ENCODE data around the gene HSPG2.

HSPG2 gene

DNA sequence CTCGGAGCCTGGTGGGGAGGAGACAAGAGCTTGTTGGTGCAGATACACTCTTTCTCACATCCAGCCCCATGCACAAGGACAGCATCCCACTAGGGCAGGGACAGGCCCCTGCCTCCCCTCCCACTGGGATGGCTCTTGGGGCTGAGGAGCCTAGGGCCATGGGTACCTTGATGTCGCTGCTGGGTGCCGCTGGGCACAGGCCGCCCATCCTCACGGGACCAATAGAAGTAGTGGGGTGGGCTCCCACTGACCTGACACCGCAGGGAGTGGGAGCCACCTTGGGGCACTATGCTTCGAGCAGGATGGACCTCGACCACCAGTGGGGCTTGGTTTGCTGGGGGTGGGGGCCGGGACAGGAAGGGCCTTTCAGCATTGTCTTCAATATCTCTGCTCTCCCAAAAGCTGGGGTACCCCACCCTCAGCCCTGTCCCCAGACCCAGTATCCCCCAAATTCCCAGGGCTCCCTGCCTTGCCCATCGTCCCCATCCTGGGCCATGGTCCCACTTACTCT lies 77.4 kb downstream of the HSPG2 start:
- DNase-seq, result no peak

DNA sequence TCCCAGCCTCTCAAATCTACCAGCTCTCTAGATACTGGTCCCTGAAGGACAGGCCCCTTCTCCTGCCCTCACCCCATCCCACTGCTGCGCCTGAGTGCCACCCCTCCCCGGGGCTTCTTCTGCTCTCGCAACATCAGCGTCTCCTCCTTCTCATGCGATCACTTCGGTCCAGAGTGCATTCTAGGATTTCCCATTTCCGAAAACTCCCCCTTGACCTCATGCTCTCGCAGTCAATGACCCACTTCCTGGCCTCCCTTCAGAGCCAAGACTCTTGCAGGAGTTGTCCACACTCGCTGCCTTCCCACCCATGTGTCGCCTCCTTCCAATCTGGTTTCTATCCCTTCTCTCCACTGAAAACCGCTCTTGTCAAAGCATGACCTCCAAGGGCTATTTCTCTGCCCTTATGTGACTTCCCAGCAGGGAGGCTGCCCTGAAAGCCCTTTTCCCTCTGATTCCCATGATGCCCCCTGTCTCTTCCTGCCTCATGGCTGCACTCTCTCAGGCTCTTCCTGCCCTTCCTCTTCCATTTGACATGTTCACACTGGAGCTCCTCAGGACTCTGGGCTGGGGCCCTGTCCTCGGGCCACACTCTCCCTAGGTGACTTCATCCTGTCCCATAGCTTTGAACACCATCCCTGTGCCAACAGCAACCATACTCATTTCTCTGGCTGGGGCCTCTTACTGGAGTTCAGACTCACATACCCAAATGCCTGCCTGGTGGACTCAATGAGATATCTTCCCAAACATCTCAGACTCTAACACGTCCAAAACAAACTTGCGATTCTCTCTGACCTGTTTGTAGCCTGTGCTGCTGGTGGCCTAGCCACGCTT lies 79.1 kb downstream of the HSPG2 start:
- no peak for DNase-seq

DNA sequence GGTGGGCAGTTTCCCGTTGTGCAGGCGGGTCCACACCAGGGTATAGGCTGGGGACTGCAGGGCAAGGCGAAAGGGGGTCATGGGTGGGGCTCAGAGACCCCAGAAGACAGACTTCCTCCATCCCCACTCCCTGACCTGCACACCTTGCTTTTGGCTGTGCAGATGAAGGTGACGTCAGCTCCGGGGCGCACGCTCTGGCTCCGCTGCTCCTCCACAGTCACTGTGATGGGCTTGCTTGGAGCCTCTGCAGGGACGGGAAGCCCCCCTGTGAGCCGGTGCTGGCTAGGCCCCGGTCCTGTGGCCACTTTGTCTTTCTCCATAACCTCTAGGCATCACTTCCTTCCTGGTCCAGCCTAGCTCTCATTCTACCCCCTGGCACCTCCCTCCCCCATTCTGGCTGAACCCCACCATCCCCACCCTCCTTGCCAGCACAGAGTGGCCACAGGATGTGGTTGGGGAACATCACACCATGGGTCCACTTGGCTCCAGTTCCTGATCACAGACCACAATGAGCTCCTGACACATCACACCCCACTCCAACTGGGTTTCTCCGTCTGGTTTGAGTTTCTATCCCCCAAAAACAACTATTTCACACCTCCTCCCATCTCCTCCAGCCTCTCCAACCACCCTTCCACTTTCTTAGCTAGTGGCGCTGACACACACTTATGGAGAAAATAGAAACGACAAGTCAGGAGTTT lies 79.8 kb downstream of the HSPG2 start:
- DNase-seq, result no peak

DNA sequence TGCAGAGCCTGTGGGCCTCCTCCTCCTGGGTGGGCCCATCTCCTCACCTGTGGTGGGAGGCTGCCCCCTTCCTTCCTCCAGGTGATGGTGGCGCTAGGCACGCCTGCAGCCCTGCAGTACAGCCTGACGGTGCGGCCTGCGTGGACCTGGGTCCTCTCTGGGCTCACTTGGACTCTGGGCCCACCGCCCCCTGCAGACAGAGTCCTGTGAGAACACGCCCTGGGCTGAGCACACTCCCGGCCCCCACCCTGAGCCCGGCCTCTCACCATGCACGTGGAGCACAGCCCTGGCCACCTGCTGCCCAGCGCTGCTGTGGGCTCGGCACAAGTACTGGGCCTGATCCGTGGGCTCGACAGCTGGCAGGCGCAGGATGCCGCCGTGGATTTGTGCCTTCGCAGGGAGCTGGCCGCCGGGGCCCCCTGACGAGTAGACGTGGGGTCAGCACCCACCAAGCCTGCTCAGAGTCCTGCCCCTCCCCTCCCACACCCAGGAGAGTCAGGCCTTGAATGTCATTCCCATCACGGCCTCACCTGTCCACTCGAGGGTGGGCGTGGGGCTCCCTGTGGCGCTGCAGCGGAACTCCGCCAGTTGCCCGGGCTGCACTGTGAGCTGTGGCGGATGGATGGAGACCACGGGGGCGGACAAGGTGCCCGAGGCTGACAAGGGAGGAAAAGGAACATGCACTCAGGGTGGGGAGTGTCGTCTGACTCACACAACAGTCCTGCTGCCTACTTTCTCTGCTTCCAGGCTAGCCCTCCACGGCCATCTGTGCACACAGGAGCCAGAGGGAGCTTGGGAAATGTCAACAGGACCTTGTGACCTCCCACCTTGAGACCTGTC lies 81.6 kb downstream of the HSPG2 start:
- DNase-seq, result no peak

DNA sequence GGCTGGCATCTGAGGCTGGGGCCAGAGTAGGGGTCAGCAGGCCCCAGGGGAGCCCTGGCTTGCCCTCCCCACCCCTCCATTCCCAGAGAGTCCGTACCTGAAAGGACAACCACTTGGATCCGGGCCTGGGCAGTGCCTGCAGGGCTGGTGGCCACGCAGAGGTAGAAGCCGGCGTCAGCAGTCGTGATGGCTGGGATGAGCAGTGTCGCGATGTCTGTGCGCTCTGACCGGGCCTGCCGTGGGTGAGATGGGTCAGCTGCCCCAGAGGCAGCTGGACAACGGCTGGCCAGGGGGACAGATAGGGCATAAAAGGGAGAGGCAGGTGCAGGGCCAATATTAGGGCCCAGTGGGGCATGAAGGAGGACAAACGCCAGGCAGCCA lies 82.4 kb downstream of the HSPG2 start:
- DNase-seq, result no peak

DNA sequence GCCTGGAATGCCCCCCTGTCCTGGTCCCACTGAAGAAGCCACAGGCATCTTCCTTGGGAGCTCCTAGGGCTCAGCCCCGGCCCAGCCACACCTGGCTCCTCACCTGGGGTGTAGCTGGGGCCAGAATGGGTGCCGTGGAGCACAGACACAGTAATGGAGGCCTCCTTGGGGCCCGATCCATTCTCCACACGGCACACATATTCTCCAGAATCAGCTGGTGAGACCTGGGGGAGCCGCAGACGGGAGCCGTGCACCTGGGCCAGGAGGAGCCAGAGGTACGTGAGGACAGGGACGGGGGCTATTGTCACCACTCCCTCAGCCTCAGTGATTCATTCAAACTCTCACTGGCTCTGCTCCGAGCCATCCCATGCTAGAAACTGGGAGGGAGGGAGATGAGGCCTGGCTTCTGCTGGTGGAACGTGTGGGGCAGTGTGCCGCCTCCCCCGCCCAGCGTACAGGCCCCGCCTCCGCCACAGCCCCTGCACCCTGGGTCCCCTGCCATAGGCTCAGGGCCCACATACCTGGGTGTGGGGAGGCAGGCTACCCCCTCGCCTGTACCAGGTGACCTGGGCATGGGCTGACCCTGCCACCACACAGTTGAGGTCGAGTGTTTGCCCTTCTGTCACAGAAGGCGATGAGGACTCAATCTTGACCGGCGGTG lies 82.9 kb downstream of the HSPG2 start:
- no peak for DNase-seq

DNA sequence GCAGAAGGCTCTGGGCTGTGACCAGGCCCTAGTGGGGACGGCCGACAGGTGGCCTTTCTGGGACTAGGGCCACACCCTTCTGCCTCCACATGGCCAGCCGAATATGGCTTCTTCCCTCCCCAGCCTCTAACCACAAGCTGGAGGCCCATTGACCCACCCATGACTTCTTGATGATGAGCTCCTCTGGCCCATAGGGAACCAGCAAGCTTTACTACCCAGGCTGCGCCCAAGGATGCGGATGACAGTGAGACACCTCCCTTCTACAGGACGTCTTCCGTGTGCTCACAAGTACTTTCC lies 84.0 kb downstream of the HSPG2 start:
- no peak for DNase-seq

DNA sequence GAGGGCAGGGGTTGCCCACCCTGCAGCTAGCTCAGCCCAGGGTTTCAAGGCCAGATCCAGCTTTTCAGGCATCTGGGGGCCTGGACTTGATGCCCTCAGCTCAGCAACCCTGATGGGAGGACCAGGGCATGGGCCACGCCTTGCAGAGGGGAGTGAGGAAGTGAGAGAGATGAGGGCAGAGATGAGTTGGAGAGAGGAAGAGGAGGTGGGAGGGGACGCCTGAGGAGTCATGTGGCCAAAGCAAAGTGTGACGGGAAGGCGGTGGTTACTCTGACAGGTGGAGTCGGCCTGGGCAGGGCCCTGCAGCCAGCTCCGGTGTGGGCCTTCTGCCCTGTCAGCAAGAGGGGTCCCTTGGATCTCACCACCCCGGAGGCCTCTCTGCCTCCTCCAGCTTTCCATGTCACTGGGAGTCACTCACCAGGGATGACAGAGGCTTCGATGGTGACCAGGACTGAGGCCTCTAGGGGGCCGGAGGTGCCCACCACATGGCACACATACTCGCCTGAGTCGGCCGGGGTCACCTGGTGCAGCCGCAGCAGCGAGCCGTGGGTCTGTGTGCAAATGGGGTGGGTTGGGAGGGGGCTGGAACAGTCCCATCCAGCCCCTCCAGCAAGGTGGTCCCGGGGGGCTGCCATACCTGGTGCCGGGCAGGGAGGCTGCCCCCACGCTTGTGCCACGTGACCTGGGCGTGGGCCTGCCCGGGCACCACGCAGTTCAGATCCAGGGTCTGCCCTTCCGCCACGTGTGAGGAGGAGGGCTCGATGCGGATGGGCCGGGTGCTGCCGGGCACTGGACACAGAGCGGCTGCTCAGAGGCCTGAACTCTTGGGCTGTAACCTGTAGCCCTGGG lies 84.6 kb downstream of the HSPG2 start:
- no peak for DNase-seq

DNA sequence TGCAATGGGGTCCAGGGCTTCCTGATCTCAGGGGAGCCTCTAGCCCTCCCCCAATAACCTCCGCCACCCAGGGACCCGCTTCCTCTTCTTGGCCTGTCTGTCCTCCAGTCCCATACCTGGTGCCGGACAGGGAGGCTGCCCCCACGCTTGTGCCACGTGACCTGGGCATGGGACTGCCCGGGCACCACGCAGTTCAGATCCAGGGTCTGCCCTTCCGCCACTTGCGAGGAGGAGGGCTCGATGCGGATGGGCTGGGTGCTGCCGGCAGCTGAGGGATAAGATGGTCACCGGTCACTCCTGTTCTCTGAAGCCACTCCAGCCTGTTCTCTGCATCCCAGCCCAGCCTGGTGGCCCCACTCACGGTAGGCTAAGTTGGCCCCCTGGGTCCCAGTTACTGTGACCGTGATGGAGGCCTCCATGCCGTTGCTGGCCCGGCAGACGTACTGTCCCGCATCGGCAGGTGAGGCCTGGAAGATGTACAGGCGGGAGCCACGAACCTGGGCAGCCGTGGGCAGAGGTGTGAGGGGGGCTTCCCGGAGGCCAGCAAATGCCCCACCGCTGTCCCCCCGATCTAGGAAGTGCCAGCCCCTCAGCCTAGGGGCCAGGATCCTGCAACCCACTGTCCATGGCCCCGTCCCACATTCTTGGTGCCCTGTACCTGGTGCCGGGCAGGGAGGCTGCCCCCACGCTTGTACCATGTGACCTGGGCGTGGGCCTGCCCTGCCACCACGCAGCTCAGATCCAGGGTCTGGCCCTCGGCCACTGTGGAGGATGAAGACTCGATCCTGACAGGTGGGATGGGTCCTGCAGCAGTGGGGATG lies 85.5 kb downstream of the HSPG2 start:
- DNase-seq, result no peak

DNA sequence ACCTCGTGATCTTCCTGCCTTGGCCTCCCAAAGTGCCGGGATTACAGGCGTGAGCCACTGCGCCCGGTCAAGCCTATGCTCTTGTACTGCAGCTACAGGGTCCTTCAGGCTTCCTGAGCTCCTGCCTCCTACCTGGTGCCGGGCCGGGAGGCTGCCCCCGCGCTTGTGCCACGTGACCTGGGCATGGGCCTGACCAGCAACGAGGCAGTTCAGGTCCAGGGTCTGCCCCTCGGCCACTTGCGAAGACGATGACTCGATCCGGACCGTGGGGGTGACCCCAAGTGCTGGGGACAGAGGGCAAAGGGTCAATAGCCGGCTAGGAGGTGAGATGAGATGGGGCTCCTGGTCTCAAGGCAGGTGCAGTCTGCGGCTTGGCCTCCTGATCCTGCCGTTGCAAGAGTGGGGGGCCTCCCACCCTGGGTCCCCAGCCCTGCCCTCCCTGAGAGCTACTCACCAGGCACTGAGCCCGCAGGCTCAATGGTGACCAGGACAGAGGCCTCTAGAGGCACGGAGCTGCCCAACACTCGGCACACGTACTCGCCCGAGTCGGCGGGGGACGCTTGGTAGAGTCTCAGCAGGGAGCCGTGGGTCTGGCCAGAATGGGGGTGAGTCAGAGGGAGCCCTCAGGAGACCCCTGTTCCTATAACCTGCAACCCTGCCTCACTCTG lies 87.1 kb downstream of the HSPG2 start:
- DNase-seq, result no peak

DNA sequence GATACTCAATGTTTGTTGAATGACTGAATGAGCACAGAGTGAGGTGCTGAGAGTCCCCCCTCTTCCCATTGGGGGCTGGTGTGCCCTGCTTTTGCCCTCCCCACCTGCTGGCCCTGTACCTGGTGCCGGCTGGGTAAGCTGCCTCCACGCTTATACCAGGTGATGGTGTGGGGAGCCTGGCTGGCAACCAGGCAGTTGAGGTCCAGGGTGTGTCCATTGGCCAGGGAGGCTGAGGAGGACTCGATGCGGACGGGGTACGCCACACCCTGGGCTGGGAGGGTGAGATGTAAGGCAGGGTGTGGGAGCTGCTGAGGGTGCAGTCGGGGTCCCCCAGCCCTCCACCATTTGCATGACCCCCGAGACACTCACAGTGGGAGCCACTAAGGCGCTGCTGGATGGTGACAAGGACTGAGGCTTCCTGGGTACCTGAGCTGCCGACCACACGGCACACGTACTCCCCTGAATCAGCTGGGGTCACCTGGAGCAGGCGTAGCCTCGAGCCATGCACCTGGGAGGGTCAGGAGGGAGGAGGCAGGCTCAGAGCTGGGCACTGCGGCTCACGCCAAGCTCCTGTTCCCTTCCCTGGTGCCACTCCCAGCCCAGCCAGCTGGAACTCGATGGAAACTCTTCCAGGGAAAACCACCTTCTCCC lies 88.5 kb downstream of the HSPG2 start:
- no peak for DNase-seq

DNA sequence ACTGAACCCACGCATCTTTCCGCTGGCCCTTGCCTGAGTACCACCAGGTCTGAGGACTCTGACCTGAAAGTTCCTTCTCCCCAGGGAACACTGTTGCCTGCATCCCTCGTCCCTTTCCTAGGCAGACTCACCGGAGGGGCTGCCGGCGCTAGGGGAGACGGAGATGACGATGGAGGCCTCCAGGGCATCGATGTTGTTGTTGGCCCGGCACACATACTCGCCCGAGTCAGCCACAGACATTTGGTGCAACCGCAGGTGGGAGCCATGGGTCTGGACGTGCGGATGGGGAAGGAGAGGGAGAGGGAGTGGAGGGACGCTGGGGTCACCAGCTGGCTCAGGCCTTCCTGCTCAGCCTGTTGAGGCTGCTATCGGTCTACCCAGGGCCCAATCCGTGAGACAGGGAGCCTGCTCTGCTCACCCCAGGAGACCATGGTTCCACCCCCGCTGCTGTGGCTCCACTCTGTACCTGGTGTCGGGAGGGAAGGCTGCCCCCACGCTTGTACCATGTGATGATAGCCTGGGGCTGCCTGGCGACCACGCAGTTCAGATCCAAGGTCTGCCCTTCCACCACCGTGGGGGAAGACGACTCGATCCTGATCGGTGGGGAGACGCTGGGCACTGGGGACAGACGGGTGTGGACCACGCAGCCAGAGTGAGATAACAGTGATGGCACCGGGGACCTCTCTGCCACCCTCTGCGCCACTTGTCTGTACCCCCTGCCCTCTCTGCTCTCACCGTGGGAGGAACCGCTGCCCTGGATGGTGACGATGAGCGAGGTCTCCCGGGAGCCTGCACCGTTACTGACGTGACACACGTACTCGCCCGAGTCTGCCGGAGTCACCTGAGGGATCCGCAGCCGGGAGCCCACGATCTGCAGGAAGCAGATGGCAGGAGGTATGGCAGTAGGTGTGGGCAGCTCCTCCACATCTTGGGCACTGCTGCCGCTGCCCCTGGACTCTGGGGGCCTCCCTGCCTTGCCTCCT lies 89.6 kb downstream of the HSPG2 start:
- no peak for DNase-seq

DNA sequence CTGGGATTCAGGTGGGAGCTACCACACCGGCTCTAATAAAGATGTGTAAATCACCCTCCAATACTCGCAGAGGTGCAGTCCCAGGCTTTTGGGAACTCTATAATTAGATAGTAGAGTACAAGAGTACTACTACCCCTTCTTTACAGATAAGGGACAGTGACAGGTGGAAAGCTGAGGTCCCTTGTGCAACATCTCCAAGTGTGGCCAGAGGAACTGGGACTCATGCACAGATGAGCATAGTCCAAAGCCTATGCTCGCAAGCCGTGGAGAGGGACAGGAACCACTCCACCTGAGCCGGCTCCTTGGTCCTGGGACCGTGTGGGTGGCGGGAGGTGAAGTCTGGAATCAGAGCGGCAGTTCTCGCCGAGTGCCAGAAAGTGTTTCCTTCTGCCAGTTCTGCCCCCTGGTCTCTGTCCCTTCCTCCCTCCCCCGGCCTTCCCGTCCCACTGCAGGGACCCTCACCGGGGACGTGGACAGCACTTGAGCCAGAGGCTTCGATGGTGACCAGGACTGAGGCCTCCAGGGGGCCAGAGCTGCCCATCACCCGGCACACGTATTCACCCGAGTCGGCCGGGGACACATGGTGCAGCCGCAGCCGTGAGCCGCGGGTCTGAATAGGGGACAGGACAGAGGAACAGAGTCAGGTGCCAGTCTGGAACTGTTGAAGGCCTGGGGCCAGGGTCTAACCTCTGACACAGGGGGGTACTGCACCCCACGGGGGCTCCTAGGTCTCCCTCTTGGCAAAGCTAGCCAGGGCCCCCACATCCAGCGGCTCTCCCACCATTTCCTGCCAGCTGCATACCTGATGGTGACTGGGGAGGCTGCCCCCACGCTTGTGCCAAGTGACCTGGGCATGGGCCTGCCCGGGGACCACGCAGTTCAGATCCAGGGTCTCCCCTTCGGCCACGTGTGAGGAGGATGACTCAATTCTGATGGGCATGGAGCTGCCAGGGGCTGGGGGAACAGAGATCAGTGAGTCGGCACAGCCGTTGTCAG lies 91.2 kb downstream of the HSPG2 start:
- no peak for DNase-seq

DNA sequence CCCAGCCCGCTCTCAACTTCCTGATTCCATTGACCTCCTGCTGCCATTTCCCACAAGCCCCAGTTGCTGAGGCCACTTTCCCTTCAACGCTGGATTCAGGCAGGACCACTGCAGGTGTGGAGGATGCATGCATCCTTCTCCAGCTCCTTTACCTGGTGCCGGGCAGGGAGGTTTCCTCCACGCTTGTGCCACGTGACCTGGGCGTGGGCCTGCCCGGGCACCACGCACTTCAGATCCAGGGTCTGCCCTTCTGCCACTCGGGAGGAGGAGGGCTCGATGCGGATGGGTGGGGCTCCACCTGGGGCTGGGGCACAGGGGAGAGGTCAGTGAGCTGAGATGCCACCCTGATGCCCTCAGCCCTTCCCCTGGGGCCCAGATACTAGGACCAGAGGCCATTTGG lies 93.1 kb downstream of the HSPG2 start:
- DNase-seq, result no peak

DNA sequence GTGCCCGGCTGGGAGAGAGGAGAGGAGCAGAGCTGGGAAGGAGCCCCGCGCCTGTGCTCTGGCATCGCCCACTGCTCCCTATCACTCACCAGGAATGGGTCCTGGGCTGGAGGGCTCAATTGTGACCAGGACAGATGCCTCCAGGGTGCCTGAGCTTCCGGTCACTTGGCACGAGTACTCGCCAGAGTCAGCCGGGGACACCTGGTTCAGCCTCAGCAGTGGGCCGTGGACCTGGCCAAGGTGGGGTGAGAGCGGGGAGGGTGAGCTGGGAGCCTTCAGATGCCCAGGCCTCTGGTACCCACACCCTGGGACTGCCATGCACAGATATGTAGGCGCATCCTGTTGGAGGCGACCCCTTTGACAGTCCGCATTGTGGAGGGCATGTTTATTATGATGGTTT lies 93.9 kb downstream of the HSPG2 start:
- no peak for DNase-seq

DNA sequence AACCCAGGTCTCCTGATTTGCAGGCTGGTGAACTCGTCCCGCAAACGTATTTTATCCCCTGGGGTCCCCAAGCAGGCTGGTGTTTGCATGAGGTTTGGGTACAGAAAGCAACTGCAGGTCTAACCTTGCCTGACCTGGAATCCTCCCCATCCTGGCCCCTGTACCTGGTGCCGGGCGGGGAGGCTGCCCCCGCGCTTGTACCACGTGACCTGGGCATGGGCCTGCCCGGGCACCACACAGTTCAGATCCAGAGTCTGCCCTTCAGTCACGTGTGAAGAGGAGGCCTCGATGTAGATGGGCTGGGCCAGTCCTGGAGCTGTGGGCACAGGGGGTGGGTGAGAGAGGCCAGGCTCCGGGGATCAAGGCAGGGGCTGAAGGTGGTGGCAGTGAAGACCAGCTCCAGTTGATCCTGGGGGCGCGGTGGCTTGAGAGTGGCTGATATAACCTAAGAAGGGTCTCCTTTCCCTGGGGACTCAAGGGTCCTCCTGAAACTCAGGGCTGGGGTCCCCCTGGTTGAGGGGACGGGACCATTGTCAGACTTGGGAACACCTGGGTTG lies 94.4 kb downstream of the HSPG2 start:
- DNase-seq, result no peak

DNA sequence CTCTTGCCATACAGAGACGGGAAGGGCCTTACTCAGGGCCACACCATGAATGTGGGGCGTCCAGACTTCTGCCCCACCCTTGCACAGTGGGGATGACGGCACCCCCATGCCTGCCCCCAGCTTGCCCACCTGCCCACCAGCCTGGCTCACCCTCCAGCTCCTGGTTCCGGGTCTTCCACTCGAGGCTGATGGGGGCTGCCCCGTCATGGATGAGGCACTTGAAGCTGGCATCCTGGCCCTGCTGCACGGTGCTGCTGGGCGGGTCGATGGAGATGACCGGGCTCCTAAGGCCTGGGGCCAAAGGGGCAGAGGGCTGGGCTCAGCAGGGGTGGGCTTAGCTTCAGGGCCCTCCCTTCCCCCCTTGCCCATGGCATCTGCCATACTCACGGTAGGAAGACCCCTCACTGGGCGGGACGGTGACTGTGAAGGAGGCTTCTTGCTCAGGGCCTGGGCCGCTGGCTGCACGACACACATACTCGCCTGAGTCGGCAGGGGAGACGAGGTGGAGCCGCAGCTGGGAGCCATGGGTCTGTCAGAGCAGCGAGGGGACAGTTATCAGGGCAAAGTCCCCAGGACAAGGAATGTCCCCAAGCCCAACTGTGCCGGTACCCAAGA lies 95.2 kb downstream of the HSPG2 start:
- DNase-seq, result no peak

All from NCI-H1436 treated with DMSO at 0.1 percent for 48 hours (cell line).